HG03095 (cell line): ENCODE measurements around the gene MCAT.
A peak's percentile ranks its signal among the peaks of the same experiment; 100 is the strongest.

Experiments
- ATAC-seq: cut with Tn5 transposase; IDR thresholded peaks from one replicate; pipeline ENCODE4 v1.9.1; 2021; ENCODE audit warnings: moderate library complexity; ENCODE audit not compliant: unreplicated experiment

Gene MCAT

DNA sequence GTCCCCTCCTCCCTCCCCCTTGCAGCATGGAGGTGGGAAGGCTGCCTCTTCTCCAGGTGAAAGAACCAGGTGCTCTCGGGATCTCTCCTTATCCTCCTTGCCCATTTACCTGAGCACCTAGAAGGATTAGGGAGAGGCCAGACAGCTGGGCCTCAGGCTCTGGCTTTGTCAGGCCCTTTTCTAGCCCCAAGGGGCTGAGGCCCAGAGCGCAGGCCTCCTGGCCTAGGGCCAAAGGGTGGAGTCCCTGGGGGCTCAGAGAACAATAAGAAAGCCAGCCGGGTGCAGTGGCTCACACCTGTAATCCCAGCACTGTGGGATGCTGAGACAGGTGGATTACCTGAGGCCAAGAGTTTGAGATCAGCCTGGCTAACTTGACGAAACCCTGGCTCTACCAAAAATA lies 48.6 kb downstream of the MCAT start:
- no peak for ATAC-seq

DNA sequence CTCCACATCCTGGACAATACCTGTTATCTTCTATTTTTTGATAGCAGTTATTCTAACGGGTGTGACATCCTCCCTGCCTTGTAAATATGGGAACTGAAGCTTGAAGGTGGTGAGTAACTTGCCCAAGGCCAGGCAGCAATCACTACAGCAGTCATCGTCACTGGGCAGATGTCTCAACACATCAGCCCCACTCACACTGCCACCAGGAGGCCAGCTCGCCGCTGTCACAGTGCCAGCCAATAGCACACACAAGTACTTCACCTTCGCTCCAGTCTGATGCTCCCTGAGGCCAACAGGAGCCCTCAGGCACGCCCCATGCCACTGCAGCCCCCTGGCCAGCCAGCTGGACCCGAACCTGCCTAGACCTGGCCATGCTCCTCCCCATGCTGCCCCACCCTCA lies 49.1 kb downstream of the MCAT start:
- ATAC-seq = no peak

DNA sequence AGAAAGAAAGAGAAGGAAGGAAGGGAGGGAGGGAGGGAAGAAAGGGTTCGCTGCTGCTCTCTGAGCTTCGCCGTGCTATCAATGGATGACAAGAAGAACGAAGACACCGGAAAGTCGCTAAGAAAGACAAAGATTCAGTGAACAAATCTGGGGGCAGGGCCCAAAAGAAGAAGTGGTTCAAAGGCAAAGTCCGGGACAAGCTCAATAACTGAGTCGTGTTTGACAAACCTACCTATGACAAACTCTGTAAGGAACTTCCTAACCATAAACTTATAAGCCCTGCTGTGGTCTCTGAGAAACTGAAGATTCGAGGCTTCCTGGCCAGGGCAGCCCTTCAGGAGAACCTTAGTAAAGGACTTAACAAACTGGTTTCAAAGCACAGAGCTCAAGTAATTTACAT lies 51.1 kb downstream of the MCAT start:
- no peak for ATAC-seq

DNA sequence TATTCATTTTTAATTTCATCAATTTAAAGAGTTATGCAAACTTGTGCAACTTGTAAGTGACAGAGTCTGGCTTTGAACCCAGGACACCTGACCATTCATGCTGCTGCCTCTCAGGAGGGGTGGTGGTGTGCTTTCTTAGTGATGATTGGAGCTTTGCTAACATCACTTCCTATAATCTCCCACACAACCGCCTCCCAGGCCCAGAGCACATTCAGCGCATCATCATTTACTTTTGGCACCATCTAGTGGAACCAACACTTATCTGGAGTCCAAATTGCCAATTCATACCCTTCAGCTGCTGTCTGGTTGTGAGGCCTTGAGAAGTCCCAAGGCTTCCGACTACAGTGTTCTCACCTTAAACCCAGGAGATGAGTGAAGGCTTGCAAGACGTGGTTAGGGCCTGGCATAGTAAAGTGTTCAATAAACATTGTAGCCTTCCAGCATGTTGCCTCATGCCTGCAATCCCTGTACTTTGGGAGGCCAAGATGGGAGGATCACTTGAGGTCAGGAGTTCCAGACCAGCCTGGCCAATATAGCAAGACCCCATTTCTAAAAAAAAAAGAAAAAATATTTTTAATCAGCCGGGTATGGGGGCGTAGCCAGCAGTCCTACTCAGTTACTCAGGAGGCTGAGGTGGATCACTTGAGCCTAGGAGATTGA lies 52.9 kb downstream of the MCAT start:
- ATAC-seq = no peak

DNA sequence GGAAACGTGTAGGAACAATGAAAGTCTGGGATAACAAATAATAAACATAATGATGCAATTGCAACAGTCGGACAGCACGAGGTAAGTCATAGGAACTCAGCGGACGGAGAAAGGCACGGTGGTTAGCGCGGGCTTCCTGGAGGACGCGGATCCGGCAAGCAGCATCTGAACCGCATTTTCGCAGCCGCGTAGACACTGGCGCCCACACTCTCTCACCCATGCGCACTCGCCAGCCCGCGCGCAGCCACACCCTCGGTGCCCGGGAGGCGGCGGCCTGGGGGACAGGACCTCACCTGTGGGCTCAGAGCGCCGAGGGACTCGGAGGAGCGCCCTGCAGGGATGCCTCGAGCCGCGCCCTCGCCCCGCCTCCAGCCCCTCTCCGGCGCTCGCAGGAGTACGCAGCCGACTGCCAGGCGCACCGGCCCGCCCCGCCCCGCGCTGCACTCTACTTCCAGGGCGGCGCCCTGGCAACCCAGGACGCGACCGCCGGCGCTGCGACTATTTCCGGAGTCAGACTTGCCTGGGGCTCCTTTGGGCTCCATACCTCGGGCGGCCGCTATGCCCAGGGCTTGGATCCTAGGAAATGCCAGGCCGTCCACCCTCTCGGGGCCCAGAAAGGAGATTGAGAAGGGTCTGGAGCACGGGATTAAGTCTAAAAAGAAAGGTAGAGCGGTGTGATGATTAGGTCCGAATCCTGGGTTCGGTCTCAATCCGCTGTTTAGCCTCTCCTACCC lies 54.0 kb downstream of the MCAT start, which contains the start of gene TTLL1:
TTLL1 (minus strand) TSS at position 408 of the 734 bp plus-strand sequence. CDS start 13,805 bp downstream, outside the sequence.
- ATAC-seq = peak; percentile 60

DNA sequence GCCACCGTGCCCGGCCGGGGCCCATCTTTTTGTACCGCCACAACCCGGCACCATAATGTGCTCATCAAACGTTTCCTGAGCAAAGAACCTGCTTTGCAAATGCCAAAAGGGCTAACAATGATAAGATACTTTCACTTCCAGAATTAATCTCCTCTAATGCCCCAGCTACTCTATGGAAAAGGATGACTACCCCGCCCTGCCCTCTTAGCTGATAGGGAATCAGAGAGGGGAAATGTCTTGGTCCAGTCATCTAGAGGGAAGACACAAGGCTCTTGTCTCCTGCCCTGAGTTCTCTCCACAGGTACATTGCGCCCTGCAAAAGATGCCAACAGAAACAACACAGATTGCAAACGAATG lies 54.6 kb downstream of the MCAT start:
- ATAC-seq = no peak

DNA sequence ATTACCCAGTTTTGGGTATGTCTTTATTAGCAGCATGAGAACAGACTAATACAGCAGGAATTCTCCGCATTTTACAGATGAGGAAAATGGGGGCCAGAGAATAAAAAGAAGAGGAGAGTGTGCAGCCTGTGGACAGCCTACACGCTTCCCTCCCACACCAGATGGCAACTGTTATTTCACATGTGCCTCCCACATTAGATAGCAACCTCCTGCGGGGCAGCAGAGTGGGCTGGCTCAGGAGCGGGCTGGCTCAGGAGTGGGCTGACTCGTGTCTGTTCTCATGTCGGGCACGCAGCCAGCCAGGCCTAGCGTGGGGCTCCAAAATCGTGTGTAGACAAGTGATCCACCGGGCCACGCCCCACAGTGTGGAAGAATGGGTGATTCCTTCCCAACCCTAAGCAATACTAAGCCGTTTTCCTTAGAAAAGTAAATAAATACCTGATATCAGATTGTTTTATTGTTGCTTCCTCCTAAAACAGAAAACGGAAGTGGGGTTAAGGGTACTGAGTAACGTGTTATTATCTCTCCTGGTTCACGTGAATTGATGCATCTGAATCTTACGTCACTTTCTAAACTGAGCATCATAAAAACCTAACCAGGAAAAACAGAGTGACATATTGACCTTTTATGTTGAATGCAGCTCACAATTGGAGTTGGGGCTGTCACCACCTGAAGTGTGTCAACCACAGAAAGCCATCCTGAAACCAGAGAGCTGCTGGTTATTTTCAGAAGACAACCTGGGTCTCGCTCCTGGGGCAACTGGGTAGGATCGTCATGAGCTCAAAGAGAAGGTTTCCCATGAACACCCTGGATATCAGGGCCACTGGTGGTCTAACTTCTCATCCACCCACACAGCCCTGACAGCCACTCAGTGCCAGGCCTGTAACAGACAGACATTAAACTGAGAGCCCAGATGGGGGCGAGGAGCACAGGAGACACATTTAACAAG lies 57.3 kb downstream of the MCAT start:
- ATAC-seq = no peak
